IMR-90 (cell line): ENCODE results near the gene LCP1. TPM values are rescaled to one million over a fixed set of nuclear protein-coding genes. Genes with fewer than 3 reads are reported as not detected.

Experiments used
- ATAC-seq: fragments of 200-7000 bp; cut with Tn5 transposase; 2 replicates; pipeline ENCODE4 v1.9.1; 2020; ENCODE audit warnings: low read depth, mild to moderate bottlenecking, moderate library complexity
- BruUV-seq: library from RNA; stranded (reverse); fragments of 400-500 nt; replicated peaks from 2 replicates; lab custom pipeline; 2021; lab: Mats Ljungman, UMichigan
- CTCF ChIA-PET: fragments of 300-600 bp; formaldehyde crosslinking; extraction: SDS; loops from one replicate; lab custom pipeline; 2021; ENCODE audit warnings: antibody characterized with exemption; lab: Yijun Ruan, JAX
- POLR2A ChIA-PET: fragments of 300-600 bp; sonication (Branson Sonifier 250); formaldehyde crosslinking; loops from one replicate; lab custom pipeline; 2022; ENCODE audit warnings: antibody characterized with exemption; ENCODE audit not compliant: unreplicated experiment; lab: Charles Lee
- DNase-seq: peaks from one replicate; pipeline ENCODE4 v3.0.0; 2013
- H2AFZ ChIP-seq: replicated peaks from 2 replicates; pipeline ENCODE3; 2013; ENCODE audit warnings: low read length, mild to moderate bottlenecking; ENCODE audit not compliant: poor library complexity
- H2AK5ac ChIP-seq: 2 replicates; pipeline ENCODE4 v1.6.1; 2013; ENCODE audit warnings: low read depth, low read length, inconsistent platforms
- H2AK9ac ChIP-seq: replicated peaks from 2 replicates; pipeline ENCODE3; 2013; ENCODE audit warnings: mild to moderate bottlenecking, low read depth, low read length, moderate library complexity; ENCODE audit not compliant: poor library complexity
- H2BK120ac ChIP-seq: 2 replicates; pipeline ENCODE4 v1.6.1; 2013; ENCODE audit warnings: low read depth, low read length, inconsistent platforms
- H2BK15ac ChIP-seq: 3 replicates; pipeline ENCODE4 v1.6.1; 2013; ENCODE audit warnings: low read depth, low read length, inconsistent platforms
- H2BK20ac ChIP-seq: 2 replicates; pipeline ENCODE4 v1.6.1; 2013; ENCODE audit warnings: low read depth, mild to moderate bottlenecking, inconsistent platforms, low read length, moderate library complexity
- H2BK5ac ChIP-seq: 2 replicates; pipeline ENCODE4 v1.6.1; 2013; ENCODE audit warnings: mild to moderate bottlenecking, low read depth, low read length, inconsistent platforms; ENCODE audit not compliant: poor library complexity, severe bottlenecking
- H3K14ac ChIP-seq: replicated peaks from 2 replicates; pipeline ENCODE4 v1.6.1; 2013; ENCODE audit warnings: low read depth, low read length, inconsistent platforms
- H3K18ac ChIP-seq: 2 replicates; pipeline ENCODE4 v1.6.1; 2013; ENCODE audit warnings: low read depth, low read length, control low read depth
- H3K23ac ChIP-seq: 2 replicates; pipeline ENCODE4 v1.6.1; 2013; ENCODE audit warnings: low read depth, low read length, inconsistent platforms
- H3K27ac ChIP-seq: 2 replicates; pipeline ENCODE4 v1.5.1; 2013; ENCODE audit warnings: mild to moderate bottlenecking, control low read depth, low read length; ENCODE audit not compliant: insufficient read depth
- H3K27me3 ChIP-seq: 2 replicates; pipeline ENCODE4 v1.6.1; 2013; ENCODE audit warnings: low read length; ENCODE audit not compliant: control insufficient read depth, insufficient read depth
- H3K36me3 ChIP-seq: 2 replicates; pipeline ENCODE4 v1.6.1; 2013; ENCODE audit warnings: low read length, mixed read lengths; ENCODE audit not compliant: control insufficient read depth, insufficient read depth
- H3K4ac ChIP-seq: 2 replicates; pipeline ENCODE4 v1.6.1; 2013; ENCODE audit warnings: low read depth, low read length, inconsistent platforms
- H3K4me1 ChIP-seq: 2 replicates; pipeline ENCODE4 v1.6.1; 2013; ENCODE audit warnings: low read length, mixed read lengths; ENCODE audit not compliant: control insufficient read depth, insufficient read depth
- H3K4me2 ChIP-seq: 2 replicates; pipeline ENCODE4 v1.6.1; 2013; ENCODE audit warnings: low read depth, mild to moderate bottlenecking, control low read depth, low read length, moderate library complexity
- H3K4me3 ChIP-seq: 2 replicates; pipeline ENCODE4 v1.5.1; 2013; ENCODE audit warnings: low read depth, mild to moderate bottlenecking, control low read depth, low read length, moderate library complexity; ENCODE audit not compliant: insufficient read depth
- H3K56ac ChIP-seq: 2 replicates; pipeline ENCODE4 v1.6.1; 2013; ENCODE audit warnings: low read length, inconsistent platforms; ENCODE audit not compliant: insufficient read depth; ENCODE audit errors: extremely low read depth
- H3K79me1 ChIP-seq, 2 experiments: 2 replicates each; pipeline ENCODE4 v1.6.1; 2013; ENCODE audit warnings: low read length in 2 of 2, inconsistent platforms in 1 of 2, low read depth in 1 of 2
- H3K9ac ChIP-seq: 2 replicates; pipeline ENCODE4 v1.6.1; 2013; ENCODE audit warnings: low read depth, low read length, control low read depth
- H3K9me1 ChIP-seq: 2 replicates; pipeline ENCODE4 v1.6.1; 2013; ENCODE audit warnings: low read length, inconsistent platforms; ENCODE audit not compliant: insufficient read depth
- H3K9me3 ChIP-seq: 2 replicates; pipeline ENCODE4 v1.6.1; 2013; ENCODE audit warnings: low read length; ENCODE audit not compliant: control insufficient read depth, insufficient read depth
- H4K20me1 ChIP-seq: 2 replicates; pipeline ENCODE4 v1.6.1; 2013; ENCODE audit warnings: low read length, inconsistent platforms; ENCODE audit not compliant: insufficient read depth
- H4K5ac ChIP-seq: 2 replicates; pipeline ENCODE4 v1.6.1; 2013; ENCODE audit warnings: mild to moderate bottlenecking, low read depth, low read length, control low read depth
- H4K8ac ChIP-seq, 2 experiments: 2 replicates each; pipeline ENCODE4 v1.6.1; 2013; ENCODE audit warnings: low read depth in 2 of 2, low read length in 2 of 2, control low read depth in 1 of 2, inconsistent platforms in 1 of 2
- H4K91ac ChIP-seq: 2 replicates; pipeline ENCODE4 v1.6.1; 2013; ENCODE audit warnings: low read depth, low read length, inconsistent platforms; ENCODE audit not compliant: insufficient read depth
- BHLHE40 ChIP-seq: fragments of 150-350 bp; IDR thresholded peaks from 2 replicates; pipeline ENCODE4 v1.6.1; 2016; ENCODE audit warnings: mild to moderate bottlenecking, low read depth, low read length
- CEBPB ChIP-seq: IDR thresholded peaks from 2 replicates; pipeline ENCODE4 v1.6.1; 2012; ENCODE audit warnings: low read depth, low read length, improper control_type of control experiment
- MAFK ChIP-seq: IDR thresholded peaks from 2 replicates; pipeline ENCODE4 v1.6.1; 2012; ENCODE audit warnings: low read depth, low read length, improper control_type of control experiment
- NFE2L2 ChIP-seq: fragments of 150-350 bp; IDR thresholded peaks from 2 replicates; pipeline ENCODE4 v1.6.1; 2016; ENCODE audit warnings: low read depth, mild to moderate bottlenecking, low read length
- RCOR1 ChIP-seq: IDR thresholded peaks from 2 replicates; pipeline ENCODE4 v1.6.1; 2012; ENCODE audit warnings: mild to moderate bottlenecking, low read length, improper control_type of control experiment; ENCODE audit not compliant: insufficient replicate concordance
- SMC3 ChIP-seq: fragments of 150-350 bp; IDR thresholded peaks from 2 replicates; pipeline ENCODE4 v1.6.1; 2016; ENCODE audit warnings: low read depth, mild to moderate bottlenecking, antibody characterized with exemption, low read length, moderate library complexity
- dilution Hi-C: fragments of 300-500 bp; cut with HindIII; formaldehyde crosslinking; loops from one replicate; pipeline ENCODE4 v1.14.3; 2018; ENCODE audit warnings: low sequenced_read_pairs; ENCODE audit not compliant: unreplicated experiment
- in situ Hi-C: fragments of 300-500 bp; cut with MboI; formaldehyde crosslinking; loops from 3 replicates; pipeline ENCODE4 v1.14.3; 2019; ENCODE audit warnings: low sequenced_read_pairs, inconsistent platforms, mixed read lengths
- intact Hi-C: fragments of 100-400 bp; cut with micrococcal nuclease; formaldehyde crosslinking; loops from 2 replicates; pipeline ENCODE4 v1.10.0; 2022
- polyA plus RNA-seq, 3 experiments: library from polyadenylated mRNA; depleted of rRNA; stranded (reverse); fragments of >200 nt; gene quantifications; 2 replicates each; pipeline ENCODE4 v1.2.3, GENCODE V29; 2012; ENCODE audit warnings: low replicate concordance in 1 of 3
- total RNA-seq: library from RNA; depleted of rRNA; stranded (reverse); fragments of >200 nt; gene quantifications from 2 replicates; pipeline ENCODE4 v1.2.3, GENCODE V29; 2012
- TF ChIP-seq, protein P1 (sequence below): conservative IDR thresholded peaks from 2 replicates; pipeline ENCODE4 v1.5.1; 2012; ENCODE audit warnings: mild to moderate bottlenecking, low read depth, low read length, improper control_type of control experiment

The LCP1 gene
- total and polyA plus RNA-seq, 2 of the 4 experiments (the other 2 are of a cell fraction), result not detected

DNA sequence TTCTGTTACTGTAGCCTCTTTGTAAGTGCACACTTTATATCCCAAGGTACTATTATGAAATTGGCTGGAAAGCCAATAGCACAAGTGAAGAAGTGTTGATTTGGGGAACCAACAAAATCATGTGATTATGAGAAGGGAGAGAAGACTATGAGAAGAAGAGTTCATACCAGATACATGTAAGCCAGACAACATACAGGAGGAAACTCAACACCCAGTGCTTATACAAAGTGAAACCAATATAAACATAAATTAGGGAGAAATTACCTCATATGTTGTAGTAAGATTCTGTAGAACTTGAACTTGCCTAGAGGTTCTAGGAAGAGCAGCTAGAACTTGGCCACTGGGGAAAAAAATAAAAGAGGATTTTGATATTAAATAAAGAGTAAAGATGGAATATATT, 94.5 kb downstream of the LCP1 start:
- in situ Hi-C loops (no loop called here), intact Hi-C loops (no loop called here), dilution Hi-C loops (no loop called here)
- no peaks in the 10 kb centered on the region for H3K9me3 ChIP-seq
- H2BK20ac ChIP-seq, result no peak overlapping the region
- POLR2A ChIA-PET, result no interaction called here
- no peaks in the 10 kb centered on the region for H3K79me1 ChIP-seq
- H2AFZ ChIP-seq, result no peak overlapping the region
- H3K14ac ChIP-seq, result no peak overlapping the region
- H2BK15ac ChIP-seq, result no peak overlapping the region
- no peak overlapping the region for H4K8ac ChIP-seq
- H3K9ac ChIP-seq, result no peak overlapping the region
- H2BK5ac ChIP-seq, result no peak overlapping the region
- H3K27ac ChIP-seq, result no peak overlapping the region
- no peaks in the 10 kb centered on the region for H4K20me1 ChIP-seq
- no peak overlapping the region for H4K91ac ChIP-seq
- no peak overlapping the region for H3K4me2 ChIP-seq
- no peaks in the 10 kb centered on the region for H3K9me1 ChIP-seq
- no peak overlapping the region for H2AK5ac ChIP-seq
- no peak overlapping the region for H2BK120ac ChIP-seq
- no peak overlapping the region for H3K4ac ChIP-seq
- CTCF ChIA-PET, result no interaction called here
- TF ChIP-seq, protein P1, sequence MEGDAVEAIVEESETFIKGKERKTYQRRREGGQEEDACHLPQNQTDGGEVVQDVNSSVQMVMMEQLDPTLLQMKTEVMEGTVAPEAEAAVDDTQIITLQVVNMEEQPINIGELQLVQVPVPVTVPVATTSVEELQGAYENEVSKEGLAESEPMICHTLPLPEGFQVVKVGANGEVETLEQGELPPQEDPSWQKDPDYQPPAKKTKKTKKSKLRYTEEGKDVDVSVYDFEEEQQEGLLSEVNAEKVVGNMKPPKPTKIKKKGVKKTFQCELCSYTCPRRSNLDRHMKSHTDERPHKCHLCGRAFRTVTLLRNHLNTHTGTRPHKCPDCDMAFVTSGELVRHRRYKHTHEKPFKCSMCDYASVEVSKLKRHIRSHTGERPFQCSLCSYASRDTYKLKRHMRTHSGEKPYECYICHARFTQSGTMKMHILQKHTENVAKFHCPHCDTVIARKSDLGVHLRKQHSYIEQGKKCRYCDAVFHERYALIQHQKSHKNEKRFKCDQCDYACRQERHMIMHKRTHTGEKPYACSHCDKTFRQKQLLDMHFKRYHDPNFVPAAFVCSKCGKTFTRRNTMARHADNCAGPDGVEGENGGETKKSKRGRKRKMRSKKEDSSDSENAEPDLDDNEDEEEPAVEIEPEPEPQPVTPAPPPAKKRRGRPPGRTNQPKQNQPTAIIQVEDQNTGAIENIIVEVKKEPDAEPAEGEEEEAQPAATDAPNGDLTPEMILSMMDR, result no peak
- no peak for TF ChIP-seq BHLHE40
- no peak for TF ChIP-seq SMC3
- no peak for TF ChIP-seq MAFK
- TF ChIP-seq RCOR1, result no peak
- no peak for TF ChIP-seq NFE2L2
- TF ChIP-seq CEBPB, result no peak
- H3K36me3 ChIP-seq, result no peaks in the 10 kb centered on the region
- ATAC-seq (no peak), DNase-seq (no peak)
- no peak overlapping the region for H3K18ac ChIP-seq
- peaks cover 2% of the 10 kb centered on the region; the same call in 1 of the 2 replicates for H3K27me3 ChIP-seq
- no TSS peak for BruUV-seq
- no peak overlapping the region for H4K5ac ChIP-seq
- H3K56ac ChIP-seq, result no peak overlapping the region
- no peak overlapping the region for H3K23ac ChIP-seq
- no peak overlapping the region for H2AK9ac ChIP-seq
- no peak overlapping the region for H3K4me3 ChIP-seq
- no peaks in the 10 kb centered on the region for H3K4me1 ChIP-seq
